Stimulated activated naive CD8-positive, alpha-beta T cell treated with anti-CD3 and anti-CD28 coated beads, Interleukin-15, Interleukin-2, amounts not matched to agents 100 U/mL and 50 U/mL, for 24 hours (primary cell): Measurements from ENCODE around the gene POLE3.
A peak's percentile ranks its signal among the peaks of the same experiment; 100 is the strongest.
"Not testable (repeated sequence)": the region's sequence is repeated elsewhere in the genome, so short reads cannot be mapped to it uniquely, and the experiment has no call there.

Experiments
- ATAC-seq: fragments of 150-1000 bp; cut with Tn5 transposase; one replicate; pipeline ENCODE4 v1.10.0; 2021
- DNase-seq: peaks from one replicate; pipeline ENCODE4 v3.0.0; 2021

The POLE3 gene

GRCh38 chr9:113376634-113377567 lies 33.6 kb downstream of the POLE3 start, which contains the start of gene HDHD3:
Gene HDHD3, minus strand, starts transcription at chr9:113376986. Its CDS starts 2,632 bp downstream, at chr9:113374354.
- peak; percentile 80 for ATAC-seq
- DNase-seq, result peak; percentile 77

GRCh38 chr9:113375057-113376023 lies 35.1 kb downstream of the POLE3 start:
- DNase-seq (no peak), ATAC-seq (no peak)

GRCh38 chr9:113373676-113374392 lies 36.6 kb downstream of the POLE3 start:
- ATAC-seq, result no peak
- DNase-seq, result no peak

- DNase-seq (no peak), ATAC-seq (no peak)
Measured at GRCh38 chr9:113373256-113373655, 37.2 kb downstream of the POLE3 start.

GRCh38 chr9:113372059-113372458 lies 38.4 kb downstream of the POLE3 start:
- ATAC-seq, result no peak
- DNase-seq, result no peak

GRCh38 chr9:113370806-113371325 lies 39.6 kb downstream of the POLE3 start:
- ATAC-seq (no peak), DNase-seq (no peak)

GRCh38 chr9:113369855-113370140 lies 40.7 kb downstream of the POLE3 start:
- ATAC-seq (no peak), DNase-seq (no peak)

GRCh38 chr9:113368982-113369854 lies 41.3 kb downstream of the POLE3 start:
- ATAC-seq (no peak), DNase-seq (no peak)

- ATAC-seq, result no peak
- DNase-seq, result no peak
Measured at GRCh38 chr9:113368348-113368981, 42.0 kb downstream of the POLE3 start.

- ATAC-seq, DNase-seq: not testable (repeated sequence)
Measured at GRCh38 chr9:113365652-113366051, 44.8 kb downstream of the POLE3 start.

- no peak for ATAC-seq
- no peak for DNase-seq
Measured at GRCh38 chr9:113364951-113365350, 45.5 kb downstream of the POLE3 start.

GRCh38 chr9:113363336-113363735 lies 47.1 kb downstream of the POLE3 start:
- DNase-seq, result no peak
- ATAC-seq, result no peak

GRCh38 chr9:113361304-113362018 lies 49.0 kb downstream of the POLE3 start:
- DNase-seq, result peak; percentile 34
- ATAC-seq, result peak; percentile 97

GRCh38 chr9:113360242-113360842 lies 50.1 kb downstream of the POLE3 start:
- ATAC-seq (no peak), DNase-seq (no peak)

- DNase-seq, result no peak
- no peak for ATAC-seq
Measured at GRCh38 chr9:113359385-113359784, 51.1 kb downstream of the POLE3 start.
